Kidney (tissue), 14 donors: ENCODE results near the gene NDUFA8. TPM values are rescaled to one million over a fixed set of nuclear protein-coding genes. Genes with fewer than 3 reads are reported as not detected.

Experiments used
- DNase-seq, 5 donors: peaks; one replicate each; pipeline ENCODE4 v3.0.0-alpha.2; 2013 to 2020
- FAIRE-seq: peaks from 2 replicates; lab custom pipeline; 2012; peaks lifted over from hg19 to GRCh38; lab: Jason Lieb, UNC
- H3K27ac ChIP-seq, 2 donors: one replicate each; pipeline ENCODE4 v1.7.0; 2013; ENCODE audit warnings: low read depth in 2 of 2, low read length in 2 of 2, inconsistent platforms in 1 of 2
- H3K27me3 ChIP-seq: one replicate; pipeline ENCODE4 v1.7.1; 2013; ENCODE audit warnings: low read length, inconsistent platforms; ENCODE audit not compliant: control insufficient read depth, insufficient read depth
- H3K36me3 ChIP-seq, 3 donors: one replicate each; pipeline versions ENCODE4 v1.7.0 to v1.7.1; 2013; ENCODE audit warnings: low read length in 3 of 3, control low read depth in 1 of 3, inconsistent platforms in 1 of 3; ENCODE audit not compliant: insufficient read depth in 3 of 3, control insufficient read depth in 2 of 3
- H3K4me1 ChIP-seq, 3 donors: one replicate each; pipeline versions ENCODE4 v1.7.0 to v1.7.1; 2013; ENCODE audit warnings: low read length in 3 of 3, inconsistent platforms in 1 of 3, low read depth in 1 of 3; ENCODE audit not compliant: control insufficient read depth in 2 of 3, insufficient read depth in 2 of 3
- H3K4me3 ChIP-seq, 3 donors: one replicate each; pipeline versions ENCODE4 v1.7.0 to v1.8.1; 2013; ENCODE audit warnings: low read length in 3 of 3, control low read depth in 1 of 3, inconsistent platforms in 1 of 3
- H3K9ac ChIP-seq, 3 donors: one replicate each; pipeline versions ENCODE4 v1.7.0 to v1.7.1; 2013; ENCODE audit warnings: low read length in 3 of 3, control low read depth in 1 of 3, inconsistent platforms in 1 of 3
- H3K9me3 ChIP-seq, 3 donors: one replicate each; pipeline versions ENCODE4 v1.7.0 to v1.7.1; 2013; ENCODE audit warnings: low read length in 3 of 3, control low read depth in 1 of 3, inconsistent platforms in 1 of 3; ENCODE audit not compliant: control insufficient read depth in 2 of 3, insufficient read depth in 1 of 3
- intact Hi-C: fragments of 100-400 bp; cut with DNase I; formaldehyde crosslinking; loops from one replicate; pipeline ENCODE4 v1.11.1; 2022
- polyA plus RNA-seq: library from polyadenylated mRNA; stranded (reverse); fragments of 350-450 nt; fragmentation: Illumina TruSeq; extraction: RNeasy Lipid Tissue Mini Kit (QIAGEN cat#74804); gene quantifications from one replicate; pipeline ENCODE4 v1.2.3, GENCODE V29; 2014; ENCODE audit warnings: low read depth, low replicate concordance; ENCODE audit not compliant: insufficient read depth
- total RNA-seq: library from RNA; stranded (reverse); fragmentation: NEBNext Ultra II Directional; extraction: Animal tissue kit (Norgen Biotek cat#: 25700); gene quantifications from one replicate; pipeline ENCODE4 v1.2.1, GENCODE V29; 2021
- TF ChIP-seq, protein P1 (sequence below): IDR thresholded peaks from 3 replicates; pipeline ENCODE4 v1.5.1; 2012; ENCODE audit warnings: mild to moderate bottlenecking, moderate library complexity, borderline replicate concordance; ENCODE audit not compliant: insufficient read depth; ENCODE audit errors: extremely low read depth
- donor health status: control.
- donor health status: control.
- donor health status: control.
- donor health status: control.
- donor health status: control.
- donor health status: DM: yes; HTN: yes; CAD: no.
- donor health status: Normal renal cell carcinoma (clear cell type).

NDUFA8 gene
- total and polyA plus RNA-seq, 2 donors from 2014 or later, result 42.5 to 264 TPM

DNA sequence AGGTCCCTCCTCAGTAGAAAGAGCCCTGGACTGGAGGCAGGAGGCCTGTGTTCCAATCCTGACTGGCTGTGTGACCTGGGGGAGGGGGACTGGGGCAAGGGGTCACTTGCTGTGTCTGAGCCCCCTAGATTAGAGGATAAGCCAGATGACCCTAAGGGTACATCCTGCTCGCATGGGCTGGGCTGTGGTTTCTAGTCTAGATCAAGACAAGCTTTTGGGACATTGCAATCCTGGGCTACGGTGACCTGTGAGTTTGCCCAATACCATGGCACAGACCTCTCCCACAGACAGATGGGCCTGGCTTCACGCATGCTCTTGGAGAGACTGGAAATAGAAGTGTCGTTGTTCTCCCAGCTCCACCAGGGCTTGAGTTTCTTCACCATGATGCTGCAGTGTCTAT is 27.0 kb downstream of the NDUFA8 start:
- Histone ChIP-seq H3K4me1 (peaks cover 0 to 3% (median 0%) of the 10 kb centered on the region in 3 donors), H3K9ac (no peak overlapping the region), H3K4me3 (no peak overlapping the region), H3K36me3 (no peaks in the 10 kb centered on the region), H3K9me3 (no peaks in the 10 kb centered on the region), H3K27ac (no peak overlapping the region), H3K27me3 (no peaks in the 10 kb centered on the region)
- FAIRE-seq (no peak), DNase-seq (no peak)
- TF ChIP-seq, protein P1, sequence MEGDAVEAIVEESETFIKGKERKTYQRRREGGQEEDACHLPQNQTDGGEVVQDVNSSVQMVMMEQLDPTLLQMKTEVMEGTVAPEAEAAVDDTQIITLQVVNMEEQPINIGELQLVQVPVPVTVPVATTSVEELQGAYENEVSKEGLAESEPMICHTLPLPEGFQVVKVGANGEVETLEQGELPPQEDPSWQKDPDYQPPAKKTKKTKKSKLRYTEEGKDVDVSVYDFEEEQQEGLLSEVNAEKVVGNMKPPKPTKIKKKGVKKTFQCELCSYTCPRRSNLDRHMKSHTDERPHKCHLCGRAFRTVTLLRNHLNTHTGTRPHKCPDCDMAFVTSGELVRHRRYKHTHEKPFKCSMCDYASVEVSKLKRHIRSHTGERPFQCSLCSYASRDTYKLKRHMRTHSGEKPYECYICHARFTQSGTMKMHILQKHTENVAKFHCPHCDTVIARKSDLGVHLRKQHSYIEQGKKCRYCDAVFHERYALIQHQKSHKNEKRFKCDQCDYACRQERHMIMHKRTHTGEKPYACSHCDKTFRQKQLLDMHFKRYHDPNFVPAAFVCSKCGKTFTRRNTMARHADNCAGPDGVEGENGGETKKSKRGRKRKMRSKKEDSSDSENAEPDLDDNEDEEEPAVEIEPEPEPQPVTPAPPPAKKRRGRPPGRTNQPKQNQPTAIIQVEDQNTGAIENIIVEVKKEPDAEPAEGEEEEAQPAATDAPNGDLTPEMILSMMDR, result no peak
- intact Hi-C loops, result no loop called here

DNA sequence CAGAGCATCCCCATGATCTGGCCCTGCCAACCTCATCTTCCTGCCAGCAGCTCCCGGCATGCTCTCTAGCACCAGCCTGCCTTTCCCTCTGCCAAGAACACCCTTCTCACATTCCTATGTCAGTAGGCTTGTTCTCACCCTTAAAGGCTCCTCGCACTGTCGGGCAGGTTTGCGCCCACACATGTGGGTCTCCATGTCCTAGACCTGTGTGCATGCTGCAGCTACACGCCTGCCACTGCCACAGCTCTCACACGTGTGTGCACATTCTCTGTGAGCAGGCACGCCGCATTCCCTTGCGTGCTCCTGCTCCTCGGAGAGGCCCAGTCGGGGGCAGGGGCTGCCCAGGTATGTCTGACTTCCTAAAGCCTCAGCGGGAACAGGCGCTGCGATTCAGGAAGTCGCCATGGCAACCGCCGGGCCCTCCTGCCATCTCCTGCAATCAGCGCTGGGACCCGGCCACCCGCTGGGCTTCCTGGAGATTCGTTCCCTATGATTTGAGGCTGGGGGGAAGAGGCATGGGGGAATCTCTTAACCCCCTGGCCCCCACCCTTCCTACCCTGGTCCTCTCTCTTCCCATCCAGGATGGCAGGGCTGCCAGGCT is 28.1 kb downstream of the NDUFA8 start:
- H3K9ac ChIP-seq, result no peak overlapping the region
- intact Hi-C loops, result no loop called here
- TF ChIP-seq, protein P1, result no peak
- DNase-seq (peak in 4 of 5 donors; percentile 73 to 86 (median 79)), FAIRE-seq (no peak)
- H3K9me3 ChIP-seq, result no peaks in the 10 kb centered on the region
- H3K27me3 ChIP-seq, result no peaks in the 10 kb centered on the region
- no peak overlapping the region for H3K4me3 ChIP-seq
- no peak overlapping the region for H3K27ac ChIP-seq
- H3K36me3 ChIP-seq, result no peaks in the 10 kb centered on the region
- peaks cover 0 to 3% (median 0%) of the 10 kb centered on the region in 3 donors for H3K4me1 ChIP-seq

DNA sequence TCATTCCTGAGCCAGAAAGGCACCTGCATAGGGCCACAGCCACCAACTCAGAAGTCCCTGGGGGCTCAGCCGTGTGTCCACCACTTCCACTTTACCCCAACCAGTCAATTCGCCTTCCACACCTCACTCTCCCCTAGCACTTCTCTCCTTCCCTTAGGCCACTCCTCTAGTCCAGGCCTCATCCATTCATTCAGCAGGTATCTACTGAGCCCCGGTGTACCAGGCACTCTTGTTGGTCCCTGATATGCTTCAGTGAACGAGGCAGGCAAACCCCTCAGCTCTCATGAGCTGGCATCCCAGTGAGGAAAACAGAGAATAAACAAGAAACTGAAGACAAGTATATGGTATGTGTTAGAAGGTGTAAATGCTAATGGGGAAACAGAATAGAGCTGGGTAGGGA is 28.7 kb downstream of the NDUFA8 start:
- H3K27ac ChIP-seq, result no peak overlapping the region
- H3K27me3 ChIP-seq, result peaks cover 4% of the 10 kb centered on the region
- H3K4me3 ChIP-seq, result no peak overlapping the region
- FAIRE-seq (no peak), DNase-seq (no peak)
- no peaks in the 10 kb centered on the region for H3K36me3 ChIP-seq
- H3K4me1 ChIP-seq, result peaks cover 0 to 10% (median 0%) of the 10 kb centered on the region in 3 donors
- H3K9ac ChIP-seq, result no peak overlapping the region
- TF ChIP-seq, protein P1, result no peak
- intact Hi-C loops, result no loop called here
- H3K9me3 ChIP-seq, result no peaks in the 10 kb centered on the region
